Stimulated activated CD4-positive, alpha-beta T cell treated with anti-CD3 and anti-CD28 coated beads, Interleukin-4, amount 100 ng/mL, for 48 hours (primary cell): ENCODE measurements around the gene SPOCK1.

Experiments used
- DNase-seq, 2 donors: peaks; one replicate each; pipeline ENCODE4 v3.0.0-alpha.2; 2020; ENCODE audit warnings: low read depth in 2 of 2

Gene SPOCK1

GRCh38 chr5:137328991-137329390 is 170.1 kb downstream of the SPOCK1 start:
- no peak for DNase-seq

- DNase-seq, result no peak
These were observed 170.7 kb downstream of the SPOCK1 start for GRCh38 chr5:137328463-137328862.

GRCh38 chr5:137325721-137326120 is 173.4 kb downstream of the SPOCK1 start:
- no peak for DNase-seq

GRCh38 chr5:137320056-137321045 is 178.8 kb downstream of the SPOCK1 start:
- DNase-seq, result no peak

- DNase-seq, result no peak
These were observed 181.1 kb downstream of the SPOCK1 start for GRCh38 chr5:137318027-137318426.

- DNase-seq, result no peak
These were observed 182.8 kb downstream of the SPOCK1 start for GRCh38 chr5:137316346-137316736.

GRCh38 chr5:137315534-137316345 is 183.4 kb downstream of the SPOCK1 start:
- DNase-seq, result no peak

- DNase-seq, result no peak
These were observed 184.0 kb downstream of the SPOCK1 start for GRCh38 chr5:137315109-137315508.

GRCh38 chr5:137313526-137314175 is 185.5 kb downstream of the SPOCK1 start:
- DNase-seq, result no peak

- DNase-seq, result no peak
These were observed 187.1 kb downstream of the SPOCK1 start for GRCh38 chr5:137312011-137312410.

- no peak for DNase-seq
These were observed 188.9 kb downstream of the SPOCK1 start for GRCh38 chr5:137310051-137310730.

GRCh38 chr5:137309290-137309689 is 189.8 kb downstream of the SPOCK1 start:
- no peak for DNase-seq

- no peak for DNase-seq
These were observed 190.8 kb downstream of the SPOCK1 start for GRCh38 chr5:137308311-137308710.

GRCh38 chr5:137306903-137307302 is 192.2 kb downstream of the SPOCK1 start:
- DNase-seq, result no peak

- DNase-seq, result no peak
These were observed 193.0 kb downstream of the SPOCK1 start for GRCh38 chr5:137305971-137306602.

GRCh38 chr5:137304226-137304874 is 194.8 kb downstream of the SPOCK1 start:
- no peak for DNase-seq

GRCh38 chr5:137303509-137303908 is 195.6 kb downstream of the SPOCK1 start:
- no peak for DNase-seq

GRCh38 chr5:137300411-137301240 is 198.5 kb downstream of the SPOCK1 start:
- DNase-seq, result no peak

- DNase-seq, result no peak
These were observed 202.8 kb downstream of the SPOCK1 start for GRCh38 chr5:137296213-137296781.
